ENCODE data around the gene NATD1. TPM values are rescaled to one million over a fixed set of nuclear protein-coding genes. Genes with fewer than 3 reads are reported as not detected.

The NATD1 gene
- total RNA-seq, 4 donors from 2014 or later: 8.9 to 22.2 (median 15.4) TPM

DNA sequence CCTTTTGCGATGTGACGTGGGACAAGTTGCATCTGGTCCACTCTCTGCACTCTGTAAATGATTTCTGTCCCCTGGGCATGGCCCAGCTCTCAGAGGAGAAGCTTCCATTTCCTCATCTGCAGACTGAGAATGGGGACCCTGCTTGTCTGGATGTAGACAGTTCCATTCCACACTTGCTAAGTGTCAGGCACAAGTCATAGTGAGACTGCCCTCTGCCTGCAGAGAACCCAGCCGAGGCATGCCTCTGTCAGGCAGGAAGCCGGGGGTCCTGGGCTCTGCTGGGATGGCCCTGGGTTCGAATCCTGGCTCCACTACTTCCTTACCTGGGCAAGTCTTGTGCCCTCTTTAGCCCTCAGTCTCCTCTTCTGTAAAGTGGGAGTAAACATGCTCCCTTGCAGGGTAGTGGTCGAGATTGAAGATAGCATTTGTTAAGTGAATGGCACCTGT lies 35.4 kb upstream of the NATD1 start:
- peak overlapping the region in 1 of 2 donors; percentile 96 for H3K4me3 ChIP-seq
- H3K9me3 ChIP-seq: no peaks in the 10 kb centered on the region
- TF ChIP-seq, protein P1, sequence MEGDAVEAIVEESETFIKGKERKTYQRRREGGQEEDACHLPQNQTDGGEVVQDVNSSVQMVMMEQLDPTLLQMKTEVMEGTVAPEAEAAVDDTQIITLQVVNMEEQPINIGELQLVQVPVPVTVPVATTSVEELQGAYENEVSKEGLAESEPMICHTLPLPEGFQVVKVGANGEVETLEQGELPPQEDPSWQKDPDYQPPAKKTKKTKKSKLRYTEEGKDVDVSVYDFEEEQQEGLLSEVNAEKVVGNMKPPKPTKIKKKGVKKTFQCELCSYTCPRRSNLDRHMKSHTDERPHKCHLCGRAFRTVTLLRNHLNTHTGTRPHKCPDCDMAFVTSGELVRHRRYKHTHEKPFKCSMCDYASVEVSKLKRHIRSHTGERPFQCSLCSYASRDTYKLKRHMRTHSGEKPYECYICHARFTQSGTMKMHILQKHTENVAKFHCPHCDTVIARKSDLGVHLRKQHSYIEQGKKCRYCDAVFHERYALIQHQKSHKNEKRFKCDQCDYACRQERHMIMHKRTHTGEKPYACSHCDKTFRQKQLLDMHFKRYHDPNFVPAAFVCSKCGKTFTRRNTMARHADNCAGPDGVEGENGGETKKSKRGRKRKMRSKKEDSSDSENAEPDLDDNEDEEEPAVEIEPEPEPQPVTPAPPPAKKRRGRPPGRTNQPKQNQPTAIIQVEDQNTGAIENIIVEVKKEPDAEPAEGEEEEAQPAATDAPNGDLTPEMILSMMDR (IDR thresholded peaks at IDR 0.05): no peak
- TF ChIP-seq POLR2A (IDR thresholded peaks at IDR 0.05) (no peak), EP300 (IDR thresholded peaks at IDR 0.05) (no peak)
- H3K27ac ChIP-seq: peak overlapping the region; percentile 62 to 97 (median 96)
- peaks cover 0 to 8% of the 10 kb centered on the region in 2 donors for H3K36me3 ChIP-seq
- no peaks in the 10 kb centered on the region for H3K27me3 ChIP-seq
- no peak for ATAC-seq
- H3K4me1 ChIP-seq: peaks cover 9 to 81% (median 40%) of the 10 kb centered on the region in 3 donors
- 90% methylated on average over 2 of the region's 6 CpGs; no CpG with 5 or more reads in 1 of the 2 donors for WGBS, 2 donors (ENCODE audit: low coverage in 1 of 2)

DNA sequence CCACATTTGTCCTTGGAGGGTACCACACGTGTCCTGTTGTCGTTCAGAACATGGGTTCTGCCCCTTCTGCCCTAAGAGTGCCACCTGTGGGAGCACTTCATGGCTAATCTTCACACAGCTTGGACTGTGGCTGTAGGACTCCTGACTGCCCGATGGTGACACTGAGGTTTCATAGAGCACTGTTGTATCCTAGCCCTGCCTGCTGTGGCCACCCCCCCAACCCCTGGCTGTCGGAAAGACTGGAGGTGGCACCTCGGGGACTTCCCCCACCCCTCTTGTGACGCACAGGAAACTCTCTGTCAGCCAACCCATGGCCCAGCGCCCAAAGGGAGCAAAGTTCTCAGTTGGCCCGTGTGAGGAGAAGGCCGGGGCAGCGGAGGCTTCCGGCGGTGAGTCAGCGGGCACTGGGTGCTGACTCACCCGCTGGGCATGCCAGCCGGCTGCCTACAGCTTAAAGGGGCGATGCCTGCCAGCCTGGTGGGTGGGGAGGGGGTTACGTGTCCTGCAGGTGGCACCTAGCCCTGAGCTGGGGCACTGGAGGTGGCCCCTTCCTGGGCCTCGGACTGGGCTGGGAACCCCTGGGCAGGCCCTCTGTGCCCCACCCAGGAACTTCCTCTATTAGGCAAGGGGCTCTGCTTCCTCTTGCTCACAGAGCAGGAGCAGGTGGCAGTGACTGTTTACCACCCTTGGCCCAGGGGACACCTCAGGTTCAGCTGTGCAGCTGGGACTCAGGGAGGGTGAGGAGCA lies 34.7 kb upstream of the NATD1 start:
- Histone ChIP-seq H3K4me1 (peaks cover 9 to 88% (median 40%) of the 10 kb centered on the region in 3 donors), H3K27me3 (no peaks in the 10 kb centered on the region), H3K36me3 (peaks cover 0 to 8% of the 10 kb centered on the region in 2 donors), H3K9me3 (no peaks in the 10 kb centered on the region), H3K4me3 (peak overlapping the region; percentile 10 to 96), H3K27ac (peak overlapping the region; percentile 90 to 97 (median 96))
- ATAC-seq: peak; percentile 72
- 13 to 27% methylated on average over 2 to 3 of the region's 18 CpGs for WGBS, 2 donors (ENCODE audit: low coverage in 1 of 2)
- no peak for TF ChIP-seq EP300 (IDR thresholded peaks at IDR 0.05)
- TF ChIP-seq POLR2A (IDR thresholded peaks at IDR 0.05): peak; percentile 10 to 14
- TF ChIP-seq, protein P1 (IDR thresholded peaks at IDR 0.05): peak in 1 of 4 experiments; percentile 9
- TF ChIP-seq POLR2AphosphoS5 (IDR thresholded peaks at IDR 0.05): peak; percentile 98

DNA sequence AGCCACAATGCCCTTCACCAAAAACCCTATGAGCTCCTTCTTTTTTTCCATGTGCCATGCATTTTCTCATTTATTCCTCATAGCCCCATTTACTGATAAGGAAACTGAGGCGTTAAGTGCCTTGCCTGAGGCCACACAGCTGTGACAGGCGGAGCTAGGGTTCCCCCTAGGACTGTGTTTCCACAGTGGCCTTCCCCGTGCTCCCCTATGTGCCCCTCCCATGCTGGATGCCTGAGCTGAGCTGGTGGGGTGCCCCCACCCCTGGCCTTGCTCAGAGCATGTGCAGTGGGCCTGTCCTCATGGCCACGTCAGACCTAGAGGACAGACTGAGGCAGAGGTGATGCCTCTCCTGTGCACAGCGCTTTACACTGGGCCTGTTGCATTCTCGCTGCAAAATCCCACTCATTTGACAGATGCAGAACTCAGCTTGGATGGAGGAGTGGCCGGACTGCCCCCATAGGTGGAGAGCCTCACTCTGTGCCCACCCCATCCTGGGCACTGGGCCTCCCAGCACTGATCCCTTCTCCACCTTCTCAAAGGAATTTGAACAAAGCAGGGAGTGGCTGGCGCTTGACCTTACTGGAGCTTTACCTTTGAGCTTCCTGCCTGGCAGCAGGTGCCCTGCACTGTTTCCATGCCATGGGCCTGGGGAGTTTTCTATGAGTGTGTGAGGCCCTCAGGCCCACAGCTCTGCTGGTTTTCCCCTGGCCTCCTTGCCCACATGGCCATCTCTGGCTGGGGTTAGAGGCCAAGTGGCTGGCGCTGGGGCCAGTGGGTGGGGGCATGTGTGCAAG lies 33.9 kb upstream of the NATD1 start:
- Histone ChIP-seq H3K36me3 (peaks cover 0 to 6% of the 10 kb centered on the region in 2 donors), H3K9me3 (no peaks in the 10 kb centered on the region), H3K4me1 (peaks cover 9 to 94% (median 45%) of the 10 kb centered on the region in 3 donors), H3K27me3 (no peaks in the 10 kb centered on the region), H3K4me3 (peak overlapping the region in 1 of 2 donors; percentile 96), H3K27ac (peak overlapping the region; percentile 90 to 97 (median 96))
- 42% methylated on average over 6 of the region's 9 CpGs; no CpG with 5 or more reads in 1 of the 2 donors for whole genome bisulfite sequencing, 2 donors (ENCODE audit: low coverage in 1 of 2)
- TF ChIP-seq POLR2AphosphoS5 (IDR thresholded peaks at IDR 0.05): no peak
- TF ChIP-seq EP300 (IDR thresholded peaks at IDR 0.05): no peak
- no peak for TF ChIP-seq POLR2A (IDR thresholded peaks at IDR 0.05)
- TF ChIP-seq, protein P1 (IDR thresholded peaks at IDR 0.05): no peak
- ATAC-seq: no peak

DNA sequence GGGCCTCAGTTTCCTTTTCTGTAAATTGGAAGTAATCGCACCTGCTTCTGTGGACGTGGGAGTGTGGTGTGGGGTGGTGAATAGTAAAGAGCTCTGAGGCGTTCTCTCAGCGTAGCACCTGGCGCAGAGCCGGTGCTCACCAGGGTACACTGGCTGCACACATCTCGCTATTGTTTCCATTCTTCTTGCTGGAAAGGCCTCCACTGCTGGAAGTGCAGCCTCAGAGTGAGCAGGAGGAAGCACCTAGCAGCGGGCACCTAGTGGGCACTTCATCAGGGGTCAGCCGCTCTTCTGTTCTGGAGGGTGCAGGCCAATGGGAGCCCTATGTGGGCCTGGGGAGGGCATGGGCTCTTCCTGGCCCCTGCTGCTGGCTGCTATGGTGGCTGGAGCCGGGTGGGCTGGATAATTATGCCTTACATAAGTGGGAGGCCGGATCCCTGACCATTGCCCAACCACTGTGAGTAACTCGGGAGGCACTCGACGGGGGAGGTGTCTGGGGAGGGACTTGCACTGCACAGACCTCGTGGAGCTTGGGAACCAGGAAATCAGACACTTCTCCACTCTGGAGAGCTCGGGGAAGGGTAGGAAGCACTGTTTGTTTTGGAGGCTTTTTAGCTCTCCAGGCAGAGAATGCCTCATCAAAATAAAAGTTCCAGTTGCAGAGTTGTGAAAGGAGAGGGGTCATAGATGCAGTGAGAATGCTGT lies 33.0 kb upstream of the NATD1 start:
- 0 to 10% methylated on average over 3 to 6 of the region's 16 CpGs for WGBS, 2 donors (ENCODE audit: low coverage in 1 of 2)
- ATAC-seq: peak; percentile 74
- H3K27ac ChIP-seq: peak overlapping the region; percentile 90 to 97 (median 96)
- peak overlapping the region; percentile 90 to 96 for H3K4me3 ChIP-seq
- TF ChIP-seq, protein P1 (IDR thresholded peaks at IDR 0.05): peak in 1 of 4 experiments; percentile 3
- TF ChIP-seq POLR2AphosphoS5 (IDR thresholded peaks at IDR 0.05) (peak; percentile 95), POLR2A (IDR thresholded peaks at IDR 0.05) (peak; percentile 26 to 51), EP300 (IDR thresholded peaks at IDR 0.05) (no peak)
- H3K9me3 ChIP-seq: no peaks in the 10 kb centered on the region
- H3K4me1 ChIP-seq: peaks cover 9 to 92% (median 45%) of the 10 kb centered on the region in 3 donors
- H3K27me3 ChIP-seq: no peaks in the 10 kb centered on the region
- no peaks in the 10 kb centered on the region for H3K36me3 ChIP-seq
